Liver (tissue), 3 donors: ENCODE measurements around the gene ZNF771.

Experiments used
- RAD21 ChIP-seq, 2 donors: IDR thresholded peaks; 2 replicates each; pipeline ENCODE4 v1.6.1; 2016; ENCODE audit warnings: antibody characterized with exemption in 2 of 2, mild to moderate bottlenecking in 2 of 2
- TF ChIP-seq, protein P1 (sequence below): fragments of 150-350 bp; IDR thresholded peaks from 2 replicates; pipeline ENCODE4 v1.5.1; 2017; ENCODE audit warnings: improper control_type of control experiment, low read depth, low read length; ENCODE audit not compliant: missing input control
- donor health status: healthy.
- donor health status: healthy.

DNA sequence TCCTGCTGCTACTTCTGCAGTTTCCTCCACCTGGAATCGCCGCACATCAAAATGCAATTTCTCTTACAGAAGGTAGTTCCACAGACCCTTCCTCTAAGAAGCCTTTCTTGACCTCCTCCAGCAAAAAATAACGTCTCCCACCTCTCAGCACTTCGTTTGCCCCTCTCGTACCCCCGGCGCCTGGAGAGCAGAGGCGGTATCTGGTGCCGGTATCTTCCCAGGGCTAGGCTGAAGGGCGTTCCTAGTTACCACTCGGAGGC, 21.9 kb downstream of the ZNF771 start:
- TF ChIP-seq, protein P1, sequence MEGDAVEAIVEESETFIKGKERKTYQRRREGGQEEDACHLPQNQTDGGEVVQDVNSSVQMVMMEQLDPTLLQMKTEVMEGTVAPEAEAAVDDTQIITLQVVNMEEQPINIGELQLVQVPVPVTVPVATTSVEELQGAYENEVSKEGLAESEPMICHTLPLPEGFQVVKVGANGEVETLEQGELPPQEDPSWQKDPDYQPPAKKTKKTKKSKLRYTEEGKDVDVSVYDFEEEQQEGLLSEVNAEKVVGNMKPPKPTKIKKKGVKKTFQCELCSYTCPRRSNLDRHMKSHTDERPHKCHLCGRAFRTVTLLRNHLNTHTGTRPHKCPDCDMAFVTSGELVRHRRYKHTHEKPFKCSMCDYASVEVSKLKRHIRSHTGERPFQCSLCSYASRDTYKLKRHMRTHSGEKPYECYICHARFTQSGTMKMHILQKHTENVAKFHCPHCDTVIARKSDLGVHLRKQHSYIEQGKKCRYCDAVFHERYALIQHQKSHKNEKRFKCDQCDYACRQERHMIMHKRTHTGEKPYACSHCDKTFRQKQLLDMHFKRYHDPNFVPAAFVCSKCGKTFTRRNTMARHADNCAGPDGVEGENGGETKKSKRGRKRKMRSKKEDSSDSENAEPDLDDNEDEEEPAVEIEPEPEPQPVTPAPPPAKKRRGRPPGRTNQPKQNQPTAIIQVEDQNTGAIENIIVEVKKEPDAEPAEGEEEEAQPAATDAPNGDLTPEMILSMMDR, result no peak
- no peak for TF ChIP-seq RAD21 (IDR thresholded peaks at IDR 0.05)
